ENCODE data around the gene MYO9B. TPM values are rescaled to one million over a fixed set of nuclear protein-coding genes. Genes with fewer than 3 reads are reported as not detected.

Gene MYO9B
- total and polyA plus RNA-seq, 9 donors = 18.0 to 55.5 (median 39.7) TPM

- H3K36me3 ChIP-seq (ENCODE audit: control insufficient read depth, insufficient read depth, low read length) = no peaks in the 10 kb centered on the region
- DNase-seq = peak; percentile 72
- no peaks in the 10 kb centered on the region for H3K9me3 ChIP-seq (replicated peaks; ENCODE audit: control insufficient read depth, low read depth, low read length)
- 10% methylated on average over 6 of the region's 11 CpGs for WGBS (ENCODE audit: insufficient coverage)
- no peak overlapping the region for H3K4me3 ChIP-seq (ENCODE audit: low read length)
- no peaks in the 10 kb centered on the region for H3K27me3 ChIP-seq (ENCODE audit: control insufficient read depth, insufficient read depth, low read length)
- peaks cover 9% of the 10 kb centered on the region for H3K4me1 ChIP-seq (ENCODE audit: control insufficient read depth, insufficient read depth, low read length)
- H3K27ac ChIP-seq (ENCODE audit: low read length) = no peak overlapping the region
Measured at GRCh38 chr19:17041976-17042375, 33.6 kb upstream of the MYO9B start.

- Histone ChIP-seq H3K9me3 (replicated peaks; ENCODE audit: control insufficient read depth, low read depth, low read length) (no peaks in the 10 kb centered on the region), H3K4me3 (ENCODE audit: low read length) (no peak overlapping the region), H3K36me3 (ENCODE audit: control insufficient read depth, insufficient read depth, low read length) (peaks cover 6% of the 10 kb centered on the region), H3K4me1 (ENCODE audit: control insufficient read depth, insufficient read depth, low read length) (peaks cover 9% of the 10 kb centered on the region), H3K27ac (ENCODE audit: low read length) (no peak overlapping the region), H3K27me3 (ENCODE audit: control insufficient read depth, insufficient read depth, low read length) (no peaks in the 10 kb centered on the region)
- no peak for DNase-seq
- 46% methylated on average over 7 of the region's 7 CpGs for WGBS (ENCODE audit: insufficient coverage)
Measured at GRCh38 chr19:17043744-17044143, 31.8 kb upstream of the MYO9B start.

- Histone ChIP-seq H3K27me3 (ENCODE audit: control insufficient read depth, insufficient read depth, low read length) (no peaks in the 10 kb centered on the region), H3K9me3 (replicated peaks; ENCODE audit: control insufficient read depth, low read depth, low read length) (no peaks in the 10 kb centered on the region), H3K36me3 (ENCODE audit: control insufficient read depth, insufficient read depth, low read length) (peaks cover 25% of the 10 kb centered on the region), H3K4me1 (ENCODE audit: control insufficient read depth, insufficient read depth, low read length) (peaks cover 9% of the 10 kb centered on the region), H3K27ac (ENCODE audit: low read length) (no peak overlapping the region), H3K4me3 (ENCODE audit: low read length) (no peak overlapping the region)
- DNase-seq = no peak
- WGBS (ENCODE audit: insufficient coverage) = 60% methylated on average over 2 of the region's 5 CpGs
Measured at GRCh38 chr19:17045907-17046502, 29.6 kb upstream of the MYO9B start.

- 81% methylated on average over 3 of the region's 16 CpGs for WGBS (ENCODE audit: insufficient coverage)
- Histone ChIP-seq H3K9me3 (replicated peaks; ENCODE audit: control insufficient read depth, low read depth, low read length) (no peaks in the 10 kb centered on the region), H3K4me1 (ENCODE audit: control insufficient read depth, insufficient read depth, low read length) (no peaks in the 10 kb centered on the region), H3K4me3 (ENCODE audit: low read length) (no peak overlapping the region), H3K27ac (ENCODE audit: low read length) (no peak overlapping the region), H3K27me3 (ENCODE audit: control insufficient read depth, insufficient read depth, low read length) (no peaks in the 10 kb centered on the region), H3K36me3 (ENCODE audit: control insufficient read depth, insufficient read depth, low read length) (peaks cover 41% of the 10 kb centered on the region)
- DNase-seq = no peak
Measured at GRCh38 chr19:17048885-17049453, 26.6 kb upstream of the MYO9B start.

GRCh38 chr19:17049711-17050280 lies 25.8 kb upstream of the MYO9B start:
- Histone ChIP-seq H3K27me3 (ENCODE audit: control insufficient read depth, insufficient read depth, low read length) (no peaks in the 10 kb centered on the region), H3K4me3 (ENCODE audit: low read length) (no peak overlapping the region), H3K9me3 (replicated peaks; ENCODE audit: control insufficient read depth, low read depth, low read length) (no peaks in the 10 kb centered on the region), H3K4me1 (ENCODE audit: control insufficient read depth, insufficient read depth, low read length) (no peaks in the 10 kb centered on the region), H3K27ac (ENCODE audit: low read length) (no peak overlapping the region), H3K36me3 (ENCODE audit: control insufficient read depth, insufficient read depth, low read length) (peaks cover 44% of the 10 kb centered on the region)
- DNase-seq = no peak
- WGBS (ENCODE audit: insufficient coverage) = 76% methylated on average over 18 of the region's 18 CpGs

GRCh38 chr19:17052439-17052838 lies 23.1 kb upstream of the MYO9B start:
- Histone ChIP-seq H3K4me1 (ENCODE audit: control insufficient read depth, insufficient read depth, low read length) (no peaks in the 10 kb centered on the region), H3K27me3 (ENCODE audit: control insufficient read depth, insufficient read depth, low read length) (no peaks in the 10 kb centered on the region), H3K27ac (ENCODE audit: low read length) (no peak overlapping the region), H3K36me3 (ENCODE audit: control insufficient read depth, insufficient read depth, low read length) (peaks cover 53% of the 10 kb centered on the region), H3K9me3 (replicated peaks; ENCODE audit: control insufficient read depth, low read depth, low read length) (peaks cover under 1% of the 10 kb centered on the region), H3K4me3 (ENCODE audit: low read length) (no peak overlapping the region)
- WGBS (ENCODE audit: insufficient coverage) = 51% methylated on average over 6 of the region's 8 CpGs
- DNase-seq = peak; percentile 69

- Histone ChIP-seq H3K4me1 (ENCODE audit: control insufficient read depth, insufficient read depth, low read length) (no peaks in the 10 kb centered on the region), H3K27me3 (ENCODE audit: control insufficient read depth, insufficient read depth, low read length) (no peaks in the 10 kb centered on the region), H3K36me3 (ENCODE audit: control insufficient read depth, insufficient read depth, low read length) (peaks cover 64% of the 10 kb centered on the region), H3K9me3 (replicated peaks; ENCODE audit: control insufficient read depth, low read depth, low read length) (peaks cover 23% of the 10 kb centered on the region), H3K4me3 (ENCODE audit: low read length) (no peak overlapping the region), H3K27ac (ENCODE audit: low read length) (no peak overlapping the region)
- WGBS (ENCODE audit: insufficient coverage) = 90% methylated on average over 3 of the region's 5 CpGs
- no peak for DNase-seq
Measured at GRCh38 chr19:17054746-17055145, 20.8 kb upstream of the MYO9B start.

- Histone ChIP-seq H3K4me1 (ENCODE audit: control insufficient read depth, insufficient read depth, low read length) (no peaks in the 10 kb centered on the region), H3K36me3 (ENCODE audit: control insufficient read depth, insufficient read depth, low read length) (peaks cover 62% of the 10 kb centered on the region), H3K27ac (ENCODE audit: low read length) (no peak overlapping the region), H3K9me3 (replicated peaks; ENCODE audit: control insufficient read depth, low read depth, low read length) (peaks cover 24% of the 10 kb centered on the region), H3K27me3 (ENCODE audit: control insufficient read depth, insufficient read depth, low read length) (no peaks in the 10 kb centered on the region), H3K4me3 (ENCODE audit: low read length) (no peak overlapping the region)
- WGBS (ENCODE audit: insufficient coverage) = 88% methylated on average over 15 of the region's 15 CpGs
- no peak for DNase-seq
Measured at GRCh38 chr19:17055636-17056035, 19.9 kb upstream of the MYO9B start.

- H3K4me3 ChIP-seq (ENCODE audit: low read length) = no peak overlapping the region
- H3K27ac ChIP-seq (ENCODE audit: low read length) = no peak overlapping the region
- H3K4me1 ChIP-seq (ENCODE audit: control insufficient read depth, insufficient read depth, low read length) = no peaks in the 10 kb centered on the region
- peaks cover 56% of the 10 kb centered on the region for H3K36me3 ChIP-seq (ENCODE audit: control insufficient read depth, insufficient read depth, low read length)
- no peak for DNase-seq
- peaks cover 24% of the 10 kb centered on the region for H3K9me3 ChIP-seq (replicated peaks; ENCODE audit: control insufficient read depth, low read depth, low read length)
- WGBS (ENCODE audit: insufficient coverage) = 94% methylated on average over 5 of the region's 8 CpGs
- no peaks in the 10 kb centered on the region for H3K27me3 ChIP-seq (ENCODE audit: control insufficient read depth, insufficient read depth, low read length)
Measured at GRCh38 chr19:17058236-17058635, 17.3 kb upstream of the MYO9B start.

- Histone ChIP-seq H3K27ac (ENCODE audit: low read length) (no peak overlapping the region), H3K9me3 (replicated peaks; ENCODE audit: control insufficient read depth, low read depth, low read length) (peaks cover 30% of the 10 kb centered on the region), H3K27me3 (ENCODE audit: control insufficient read depth, insufficient read depth, low read length) (no peaks in the 10 kb centered on the region), H3K4me1 (ENCODE audit: control insufficient read depth, insufficient read depth, low read length) (no peaks in the 10 kb centered on the region), H3K4me3 (ENCODE audit: low read length) (no peak overlapping the region), H3K36me3 (ENCODE audit: control insufficient read depth, insufficient read depth, low read length) (peaks cover 43% of the 10 kb centered on the region)
- no peak for DNase-seq
- WGBS (ENCODE audit: insufficient coverage) = 93% methylated on average over 3 of the region's 3 CpGs
Measured at GRCh38 chr19:17060802-17061201, 14.8 kb upstream of the MYO9B start.

Data from muscle of leg (tissue), 11 donors.